ENCODE measurements around the gene BCL2.

GRCh38 chr18:63271148-63271547, 48.4 kb downstream of the BCL2 start:
- TF ChIP-seq GATA2 (IDR thresholded peaks at IDR 0.05; ENCODE audit: low read depth, low read length) (no peak), GATA3 (IDR thresholded peaks at IDR 0.05; ENCODE audit: low read depth, low read length) (no peak)
